Endodermal cell (in vitro differentiated cells): ENCODE measurements around the gene PTGIR. TPM values are rescaled to one million over a fixed set of nuclear protein-coding genes. Genes with fewer than 3 reads are reported as not detected.

Experiments
- DNase-seq: peaks from one replicate; pipeline ENCODE4 v3.0.0-alpha.2; 2017
- H3K27ac ChIP-seq: 2 replicates; pipeline ENCODE4 v1.5.1; 2013; ENCODE audit warnings: mild to moderate bottlenecking, low read depth, low read length, moderate library complexity
- H3K27me3 ChIP-seq: 2 replicates; pipeline ENCODE4 v1.6.1; 2013; ENCODE audit warnings: mild to moderate bottlenecking, low read length, moderate library complexity; ENCODE audit not compliant: insufficient read depth, control insufficient read depth, poor library complexity, severe bottlenecking
- H3K36me3 ChIP-seq: 2 replicates; pipeline ENCODE4 v1.7.0; 2013; ENCODE audit warnings: mild to moderate bottlenecking, low read length, moderate library complexity; ENCODE audit not compliant: control insufficient read depth, insufficient read depth
- H3K4me1 ChIP-seq: one replicate; pipeline ENCODE4 v1.7.0; 2013; ENCODE audit warnings: low read length; ENCODE audit not compliant: control insufficient read depth, insufficient read depth
- H3K4me3 ChIP-seq: 2 replicates; pipeline ENCODE4 v1.5.1; 2013; ENCODE audit warnings: mild to moderate bottlenecking, low read length, moderate library complexity
- H3K9ac ChIP-seq: 2 replicates; pipeline ENCODE4 v1.6.1; 2013; ENCODE audit warnings: mild to moderate bottlenecking, low read length, moderate library complexity; ENCODE audit not compliant: poor library complexity, severe bottlenecking; ENCODE audit errors: extremely low read depth
- H3K9me3 ChIP-seq: 2 replicates; pipeline ENCODE4 v1.6.1; 2013; ENCODE audit warnings: mild to moderate bottlenecking, low read length, moderate library complexity; ENCODE audit not compliant: control insufficient read depth
- H3K27ac Mint-ChIP-seq: 2 replicates; pipeline ENCODE4 v1.8.0; 2020; ENCODE audit warnings: mixed read lengths
- H3K27me3 Mint-ChIP-seq: 2 replicates; pipeline ENCODE4 v1.8.0; 2021; ENCODE audit warnings: mild to moderate bottlenecking, mixed read lengths; ENCODE audit not compliant: insufficient read depth
- H3K36me3 Mint-ChIP-seq: 2 replicates; pipeline ENCODE4 v1.8.0; 2020; ENCODE audit warnings: low read depth, mixed read lengths
- H3K4me1 Mint-ChIP-seq: 2 replicates; pipeline ENCODE4 v1.8.0; 2020; ENCODE audit warnings: mixed read lengths
- H3K4me3 Mint-ChIP-seq: 2 replicates; pipeline ENCODE4 v1.8.0; 2020; ENCODE audit warnings: mild to moderate bottlenecking, moderate library complexity, mixed read lengths
- H3K9me3 Mint-ChIP-seq: 2 replicates; pipeline ENCODE4 v1.8.0; 2020; ENCODE audit warnings: mild to moderate bottlenecking, mixed read lengths
- WGBS, 2 experiments: methylation state at CpG; one replicate each; pipeline versions ENCODE4 v1.1.5 to v1.1.7; 2013; ENCODE audit warnings: missing lambda C conversion rate in 2 of 2, mixed read lengths in 1 of 2; ENCODE audit not compliant: insufficient coverage in 1 of 2, insufficient read length in 1 of 2; 5-methylcytosine and 5-hydroxymethylcytosine counted together
- total RNA-seq, 2 donors: library from RNA; stranded (reverse); fragmentation: NEBNext Ultra II Directional in 1 of 2; extraction: Animal tissue kit (Norgen Biotek cat#: 25700) in 1 of 2; gene quantifications; 2 replicates in 1 of 2; 3 replicates in 1 of 2; pipeline ENCODE4 v1.2.1, GENCODE V29; 2021
- TF ChIP-seq, protein P1 (sequence below): fragments of 200-600 bp; sonication (generic); conservative IDR thresholded peaks from 2 replicates; pipeline ENCODE4 v1.5.0; 2021; ENCODE audit warnings: antibody characterized with exemption, mild to moderate bottlenecking

PTGIR gene
- total RNA-seq, 2 donors from 2014 or later, result not detected

DNA sequence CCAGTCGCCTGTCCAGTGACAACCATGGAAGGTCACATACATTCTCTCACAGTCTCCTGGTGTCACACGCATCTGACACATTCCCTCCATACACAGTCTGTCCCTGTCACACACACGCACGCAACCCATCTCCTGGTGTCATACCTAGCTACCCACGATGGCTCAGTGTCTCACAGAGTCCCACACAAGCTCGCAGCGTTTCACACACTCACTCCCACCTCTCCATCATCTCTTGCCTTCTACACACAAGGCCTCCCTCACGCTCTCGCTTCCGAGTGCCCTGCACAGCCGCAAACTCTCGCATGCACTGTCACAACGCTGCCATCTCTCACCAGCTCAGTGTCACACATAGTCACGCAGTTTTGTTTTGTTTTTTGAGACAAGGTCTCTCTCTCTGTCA is 12.3 kb upstream of the PTGIR start:
- H3K9me3 ChIP-seq, result no peaks in the 10 kb centered on the region
- no peak overlapping the region for H3K4me3 ChIP-seq
- Mint-ChIP-seq H3K27me3 (peaks cover 57% of the 10 kb centered on the region), H3K36me3 (no peaks in the 10 kb centered on the region), H3K9me3 (no peaks in the 10 kb centered on the region), H3K4me1 (peaks cover 4% of the 10 kb centered on the region), H3K27ac (no peak overlapping the region), H3K4me3 (no peak overlapping the region)
- WGBS, 2 experiments, result 86 to 87% methylated on average over 14 of the region's 14 CpGs
- H3K27ac ChIP-seq, result no peak overlapping the region
- H3K36me3 ChIP-seq, result no peaks in the 10 kb centered on the region
- peaks cover 93% of the 10 kb centered on the region for H3K27me3 ChIP-seq
- no peak for DNase-seq
- H3K9ac ChIP-seq, result no peak overlapping the region
- TF ChIP-seq, protein P1, sequence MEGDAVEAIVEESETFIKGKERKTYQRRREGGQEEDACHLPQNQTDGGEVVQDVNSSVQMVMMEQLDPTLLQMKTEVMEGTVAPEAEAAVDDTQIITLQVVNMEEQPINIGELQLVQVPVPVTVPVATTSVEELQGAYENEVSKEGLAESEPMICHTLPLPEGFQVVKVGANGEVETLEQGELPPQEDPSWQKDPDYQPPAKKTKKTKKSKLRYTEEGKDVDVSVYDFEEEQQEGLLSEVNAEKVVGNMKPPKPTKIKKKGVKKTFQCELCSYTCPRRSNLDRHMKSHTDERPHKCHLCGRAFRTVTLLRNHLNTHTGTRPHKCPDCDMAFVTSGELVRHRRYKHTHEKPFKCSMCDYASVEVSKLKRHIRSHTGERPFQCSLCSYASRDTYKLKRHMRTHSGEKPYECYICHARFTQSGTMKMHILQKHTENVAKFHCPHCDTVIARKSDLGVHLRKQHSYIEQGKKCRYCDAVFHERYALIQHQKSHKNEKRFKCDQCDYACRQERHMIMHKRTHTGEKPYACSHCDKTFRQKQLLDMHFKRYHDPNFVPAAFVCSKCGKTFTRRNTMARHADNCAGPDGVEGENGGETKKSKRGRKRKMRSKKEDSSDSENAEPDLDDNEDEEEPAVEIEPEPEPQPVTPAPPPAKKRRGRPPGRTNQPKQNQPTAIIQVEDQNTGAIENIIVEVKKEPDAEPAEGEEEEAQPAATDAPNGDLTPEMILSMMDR, result no peak
- no peaks in the 10 kb centered on the region for H3K4me1 ChIP-seq

DNA sequence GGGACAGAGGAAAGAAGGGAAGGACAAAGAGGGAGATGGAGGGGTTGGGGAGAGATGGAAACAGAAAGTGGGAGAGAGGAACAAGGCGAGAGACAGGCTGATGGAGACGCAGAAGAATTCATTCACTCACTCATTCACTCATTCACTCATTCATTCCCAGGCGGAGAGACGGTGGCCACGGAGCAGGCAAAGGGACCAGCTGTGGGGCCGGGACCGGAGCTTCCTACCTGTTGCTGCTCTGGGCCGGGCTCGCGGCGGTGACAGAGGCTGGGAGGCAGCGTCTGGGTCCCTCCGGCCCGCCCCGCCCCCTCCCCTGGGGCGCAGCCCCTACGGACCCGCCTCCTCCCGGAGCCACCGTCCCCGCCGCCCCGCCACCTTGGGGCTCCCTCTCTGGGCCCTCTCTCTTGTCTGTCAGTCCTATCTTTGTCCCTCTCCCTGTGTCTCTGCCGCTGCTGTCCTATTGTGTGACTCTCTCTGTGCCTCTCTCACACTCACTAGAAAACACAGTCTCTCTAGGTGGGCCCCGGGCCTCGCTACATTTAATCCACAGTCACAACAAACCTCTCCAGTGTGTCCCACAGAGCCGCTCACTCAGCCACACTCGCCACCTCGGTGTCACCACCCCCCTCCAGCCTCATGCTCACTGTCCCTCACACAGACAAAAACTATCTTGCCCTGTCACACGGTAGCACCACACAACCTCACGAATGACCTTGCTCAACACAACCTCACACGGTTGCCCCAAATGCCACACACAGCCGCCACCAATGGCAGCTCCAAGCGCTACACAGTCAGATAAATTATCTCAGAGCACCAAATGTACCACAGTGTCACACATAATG is 11.3 kb upstream of the PTGIR start, which contains the start of gene GNG8:
Gene GNG8 (minus strand): TSS at position 283 of the 842 bp plus-strand sequence. CDS start 1,520 bp downstream, outside the sequence.
- Histone ChIP-seq H3K4me1 (no peaks in the 10 kb centered on the region), H3K4me3 (no peak within 1 kb of the TSS), H3K36me3 (no peaks in the 10 kb centered on the region), H3K27ac (no peak within 1 kb of the TSS), H3K9me3 (no peaks in the 10 kb centered on the region), H3K9ac (no peak within 1 kb of the TSS), H3K27me3 (peaks cover 88% of the 10 kb centered on the region)
- Mint-ChIP-seq H3K27me3 (peaks cover 56% of the 10 kb centered on the region), H3K9me3 (no peaks in the 10 kb centered on the region), H3K4me1 (peaks cover 4% of the 10 kb centered on the region), H3K4me3 (no peak within 1 kb of the TSS), H3K27ac (no peak within 1 kb of the TSS), H3K36me3 (no peaks in the 10 kb centered on the region)
- peak; percentile 76 for DNase-seq
- 14 to 25% methylated on average over 4 to 32 of the region's 34 CpGs for WGBS, 2 experiments
- TF ChIP-seq, protein P1, result no peak

DNA sequence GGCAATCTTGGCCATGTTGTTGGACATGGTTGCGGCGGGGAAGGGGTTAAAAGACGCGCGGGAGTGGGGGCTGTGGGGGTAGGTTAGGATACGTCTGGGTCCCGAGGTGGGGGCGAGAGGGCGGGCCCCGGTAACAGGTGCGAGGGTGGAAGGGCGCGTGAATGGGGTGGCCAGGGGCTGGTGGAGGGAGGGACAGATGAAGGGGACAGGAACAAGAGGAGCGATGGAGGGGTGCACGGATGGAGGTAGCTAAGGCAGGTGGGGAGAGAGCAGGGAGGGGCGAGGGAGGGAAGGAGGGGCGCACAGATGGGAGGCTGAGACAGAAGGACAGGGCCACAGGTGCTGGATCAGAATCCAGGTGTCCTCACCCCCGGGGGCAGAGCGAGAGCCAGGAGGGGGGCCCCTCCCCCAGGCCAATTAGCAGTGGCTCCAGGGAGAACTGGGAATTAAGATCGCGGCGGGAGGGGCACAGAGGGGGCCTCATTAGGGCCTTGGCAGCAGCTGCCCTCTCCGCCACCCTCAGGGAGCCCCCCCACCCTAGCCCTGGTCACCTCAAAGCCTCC is 9.8 kb upstream of the PTGIR start:
- Histone ChIP-seq H3K9me3 (no peaks in the 10 kb centered on the region), H3K36me3 (no peaks in the 10 kb centered on the region), H3K27me3 (peaks cover 74% of the 10 kb centered on the region), H3K27ac (no peak overlapping the region), H3K4me1 (no peaks in the 10 kb centered on the region), H3K9ac (no peak overlapping the region), H3K4me3 (peak overlapping the region; percentile 53)
- peaks cover 4% of the 10 kb centered on the region for H3K4me1 Mint-ChIP-seq
- no peak overlapping the region for H3K27ac Mint-ChIP-seq
- H3K27me3 Mint-ChIP-seq, result peaks cover 44% of the 10 kb centered on the region
- peak; percentile 70 for DNase-seq
- WGBS, 2 experiments, result 0 to 4% methylated on average over 8 to 23 of the region's 23 CpGs
- H3K9me3 Mint-ChIP-seq, result no peaks in the 10 kb centered on the region
- TF ChIP-seq, protein P1, result no peak
- H3K4me3 Mint-ChIP-seq, result peak overlapping the region; percentile 48
- no peaks in the 10 kb centered on the region for H3K36me3 Mint-ChIP-seq
